Activated CD8-positive, alpha-beta memory T cell treated with anti-CD3 and anti-CD28 coated beads, Interleukin-2, amount 50 U/mL, for 24 hours (primary cell): ENCODE data around the gene SPATS1.

ENCODE experiments used
- DNase-seq: peaks from one replicate; pipeline ENCODE4 v3.0.0-alpha.2; 2020; ENCODE audit errors: extremely low read depth

The SPATS1 gene

GRCh38 chr6:44388887-44389286 lies 46.4 kb downstream of the SPATS1 start:
- DNase-seq = no peak

DNA sequence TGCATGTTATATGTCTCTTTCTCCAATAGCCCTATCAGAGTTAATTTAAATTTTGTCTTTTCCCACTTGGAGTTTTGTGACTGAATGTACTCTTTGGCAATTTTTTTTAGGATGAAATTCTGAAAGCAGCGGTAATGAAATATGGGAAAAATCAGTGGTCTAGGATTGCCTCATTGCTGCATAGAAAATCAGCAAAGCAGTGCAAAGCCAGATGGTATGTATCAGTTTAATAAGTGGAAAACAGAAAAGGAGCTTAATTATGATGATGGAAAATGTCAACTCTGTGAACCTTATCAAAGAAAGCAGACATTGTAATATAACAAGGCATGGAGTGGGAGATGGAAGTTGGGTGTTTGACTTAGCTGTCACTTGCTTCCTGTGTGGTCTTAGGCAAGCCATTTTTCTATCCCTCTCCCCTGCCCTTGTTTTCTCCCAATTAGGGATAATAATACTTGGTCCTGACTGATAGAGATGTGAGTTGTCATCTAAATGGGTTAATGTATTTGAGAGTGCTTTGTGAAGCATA lies 47.8 kb downstream of the SPATS1 start:
- no peak for DNase-seq
